GM23338 (cell line): ENCODE data around the gene ATG2B. TPM values are rescaled to one million over a fixed set of nuclear protein-coding genes. Genes with fewer than 3 reads are reported as not detected.

ENCODE experiments used
- ATAC-seq: fragments of 200-7000 bp; cut with Tn5 transposase; 3 replicates; pipeline ENCODE4 v1.9.1; 2020
- DNase-seq: peaks from one replicate; pipeline ENCODE4 v3.0.0-alpha.2; 2015; ENCODE audit warnings: low spot score
- H2AFZ ChIP-seq: fragments of 200-600 bp; sonication (generic); 2 replicates; pipeline ENCODE4 v1.8.0; 2016; ENCODE audit warnings: antibody characterized with exemption, mild to moderate bottlenecking, moderate library complexity
- H3F3A ChIP-seq: fragments of 200-600 bp; sonication (generic); replicated peaks from 2 replicates; pipeline ENCODE4 v1.8.0; 2017; ENCODE audit warnings: antibody characterized with exemption, mixed run types, low read depth
- H3K27ac ChIP-seq: fragments of 200-600 bp; sonication (generic); 2 replicates; pipeline ENCODE4 v1.6.1; 2016; ENCODE audit warnings: low read depth
- H3K27me3 ChIP-seq: fragments of 200-600 bp; sonication (generic); 2 replicates; pipeline ENCODE4 v1.8.0; 2016; ENCODE audit warnings: mild to moderate bottlenecking, mixed run types, moderate library complexity; ENCODE audit not compliant: insufficient read depth
- H3K36me3 ChIP-seq: fragments of 200-600 bp; sonication (generic); 2 replicates; pipeline ENCODE4 v1.8.0; 2016; ENCODE audit warnings: mild to moderate bottlenecking; ENCODE audit not compliant: insufficient read depth
- H3K4me1 ChIP-seq: fragments of 200-600 bp; sonication (generic); 2 replicates; pipeline ENCODE4 v1.8.0; 2016; ENCODE audit warnings: mild to moderate bottlenecking, moderate library complexity; ENCODE audit not compliant: insufficient read depth
- H3K4me2 ChIP-seq: fragments of 200-600 bp; sonication (generic); 2 replicates; pipeline ENCODE4 v1.7.1; 2017; ENCODE audit warnings: mixed run types
- H3K4me3 ChIP-seq: fragments of 200-600 bp; sonication (generic); 2 replicates; pipeline ENCODE4 v1.6.1; 2016; ENCODE audit warnings: mixed run types
- H3K79me2 ChIP-seq: fragments of 200-600 bp; sonication (generic); replicated peaks from 2 replicates; pipeline ENCODE4 v1.8.0; 2017; ENCODE audit warnings: mild to moderate bottlenecking; ENCODE audit not compliant: insufficient read depth
- H3K9me2 ChIP-seq: fragments of 200-600 bp; sonication (generic); 2 replicates; pipeline ENCODE4 v1.8.0; 2017; ENCODE audit not compliant: insufficient read depth
- H4K20me1 ChIP-seq: fragments of 200-600 bp; sonication (generic); replicated peaks from 2 replicates; pipeline ENCODE4 v1.8.0; 2017; ENCODE audit warnings: mild to moderate bottlenecking; ENCODE audit not compliant: insufficient read depth
- H3K27ac Mint-ChIP-seq: 2 replicates; pipeline ENCODE4 v1.8.0; 2020; ENCODE audit warnings: inconsistent platforms, mild to moderate bottlenecking, moderate library complexity, mixed read lengths
- H3K27me3 Mint-ChIP-seq: 3 replicates; pipeline ENCODE4 v1.8.0; 2022; ENCODE audit warnings: low read depth, mild to moderate bottlenecking, moderate library complexity, mixed read lengths, inconsistent platforms; ENCODE audit not compliant: insufficient read depth, poor library complexity
- H3K36me3 Mint-ChIP-seq: 3 replicates; pipeline ENCODE4 v1.8.0; 2021; ENCODE audit warnings: low read depth, mild to moderate bottlenecking, inconsistent platforms, moderate library complexity, mixed read lengths
- H3K4me1 Mint-ChIP-seq: 3 replicates; pipeline ENCODE4 v1.8.0; 2020; ENCODE audit warnings: mild to moderate bottlenecking, inconsistent platforms, mixed read lengths
- H3K4me3 Mint-ChIP-seq: 3 replicates; pipeline ENCODE4 v1.8.0; 2021; ENCODE audit warnings: moderate library complexity, mild to moderate bottlenecking, inconsistent platforms, mixed read lengths
- H3K9me3 Mint-ChIP-seq: 3 replicates; pipeline ENCODE4 v1.8.0; 2020; ENCODE audit warnings: moderate library complexity, mild to moderate bottlenecking, inconsistent platforms, mixed read lengths
- CTCF ChIP-seq, 2 experiments: fragments of 200-600 bp in 1 of 2; sonication (generic) in 1 of 2; conservative IDR thresholded peaks; 2 replicates each; pipeline versions ENCODE4 v1.5.1 to v1.6.1; 2016 to 2017; ENCODE audit warnings: antibody characterized with exemption in 2 of 2, low read depth in 2 of 2, mild to moderate bottlenecking in 2 of 2, moderate library complexity in 1 of 2
- ETS1 ChIP-seq: IDR thresholded peaks from 2 replicates; pipeline ENCODE4 v1.6.1; 2016; ENCODE audit warnings: antibody characterized with exemption
- EZH2 ChIP-seq: fragments of 200-600 bp; sonication (generic); IDR thresholded peaks from one replicate; pipeline ENCODE4 v1.8.0; 2017; ENCODE audit warnings: antibody characterized with exemption, mild to moderate bottlenecking, low read depth; ENCODE audit not compliant: unreplicated experiment
- EZH2phosphoT487 ChIP-seq: fragments of 200-600 bp; sonication (generic); IDR thresholded peaks from one replicate; pipeline ENCODE4 v1.8.1; 2018; ENCODE audit warnings: antibody characterized with exemption; ENCODE audit not compliant: unreplicated experiment
- JUNB ChIP-seq: IDR thresholded peaks from one replicate; pipeline ENCODE4 v1.6.1; 2016; ENCODE audit warnings: antibody characterized with exemption; ENCODE audit not compliant: unreplicated experiment
- NANOG ChIP-seq: IDR thresholded peaks from 2 replicates; pipeline ENCODE4 v1.6.1; 2016; ENCODE audit warnings: antibody characterized with exemption, borderline replicate concordance
- POLR2AphosphoS5 ChIP-seq: IDR thresholded peaks from 2 replicates; pipeline ENCODE4 v1.6.1; 2016; ENCODE audit warnings: antibody characterized with exemption, low read depth
- REST ChIP-seq: IDR thresholded peaks from one replicate; pipeline ENCODE4 v1.6.1; 2018; ENCODE audit warnings: antibody characterized with exemption; ENCODE audit not compliant: unreplicated experiment
- STAT1 ChIP-seq: IDR thresholded peaks from one replicate; pipeline ENCODE4 v1.6.1; 2016; ENCODE audit warnings: antibody characterized with exemption; ENCODE audit not compliant: unreplicated experiment
- ZNF114 ChIP-seq: fragments of 250-450 bp; sonication (Bioruptor Pico); IDR thresholded peaks from 2 replicates; pipeline ENCODE4 v1.5.0; 2020; ENCODE audit warnings: mild to moderate bottlenecking, moderate library complexity
- ZNF331 ChIP-seq: fragments of 250-450 bp; sonication (Bioruptor Pico); IDR thresholded peaks from 2 replicates; pipeline ENCODE4 v1.5.0; 2020; ENCODE audit warnings: low read depth, mild to moderate bottlenecking, moderate library complexity
- ZNF462 ChIP-seq: fragments of 250-450 bp; sonication (Bioruptor Pico); IDR thresholded peaks from 2 replicates; pipeline ENCODE4 v1.5.0; 2020; ENCODE audit warnings: mild to moderate bottlenecking, moderate library complexity
- polyA plus RNA-seq: library from polyadenylated mRNA; unstranded; fragments of >200 nt; fragmentation: Nextera tagmentation; extraction: Ambion mirVana; gene quantifications from 2 replicates; pipeline ENCODE4 v1.2.1, GENCODE V29; 2016
- total RNA-seq: library from RNA; depleted of rRNA; stranded (reverse); fragments of >200 nt; shearing (Covaris generic); gene quantifications from 2 replicates; pipeline ENCODE4 v1.2.3, GENCODE V29; 2014

Gene ATG2B
- total and polyA plus RNA-seq, 2 experiments from 2014 or later, result 3.8 to 15.4 TPM

GRCh38 chr14:96267916-96268315 lies 95.2 kb downstream of the ATG2B start (continued):
- TF ChIP-seq ZNF462 (no peak), JUNB (no peak), CTCF (conservative IDR thresholded peaks at IDR 0.05; ENCODE audit: low read depth in 2 of 2) (no peak), EZH2phosphoT487 (no peak)

- no peaks in the 10 kb centered on the region for H3F3A ChIP-seq
- no peaks in the 10 kb centered on the region for H3K4me1 Mint-ChIP-seq
- no peak overlapping the region for H3K4me2 ChIP-seq
- H3K27me3 ChIP-seq, result no peaks in the 10 kb centered on the region
- H3K9me3 Mint-ChIP-seq, result peaks cover 14% of the 10 kb centered on the region
- no peak overlapping the region for H3K4me3 ChIP-seq
- H3K4me1 ChIP-seq, result no peaks in the 10 kb centered on the region
- no peak overlapping the region for H3K27ac ChIP-seq
- H3K9me2 ChIP-seq, result peaks cover 3% of the 10 kb centered on the region; the same call in 1 of the 2 replicates
- no peaks in the 10 kb centered on the region for H3K36me3 ChIP-seq
- H3K36me3 Mint-ChIP-seq, result peaks cover 7% of the 10 kb centered on the region; the same call in 2 of the 3 replicates
- ATAC-seq, result no peak
- no peak overlapping the region for H2AFZ ChIP-seq
- H3K27me3 Mint-ChIP-seq, result peaks cover 16% of the 10 kb centered on the region
- no peaks in the 10 kb centered on the region for H4K20me1 ChIP-seq
- DNase-seq, result no peak
- no peak overlapping the region for H3K4me3 Mint-ChIP-seq
- no peak overlapping the region for H3K27ac Mint-ChIP-seq
- no peaks in the 10 kb centered on the region for H3K79me2 ChIP-seq
- no peak for TF ChIP-seq EZH2phosphoT487
- TF ChIP-seq POLR2AphosphoS5, result no peak
- TF ChIP-seq REST, result no peak
- TF ChIP-seq ETS1, result no peak
- no peak for TF ChIP-seq JUNB
- no peak for TF ChIP-seq STAT1
- no peak for TF ChIP-seq ZNF114 (CRISPR knock-in tag)
- TF ChIP-seq NANOG, result no peak
- TF ChIP-seq ZNF331 (CRISPR knock-in tag), result no peak
- no peak for TF ChIP-seq EZH2
Observed at GRCh38 chr14:96267336-96267735, 95.8 kb downstream of the ATG2B start.
